WTC11 (cell line): ENCODE measurements around the gene PTPRG. TPM values are rescaled to one million over a fixed set of nuclear protein-coding genes. Genes with fewer than 3 reads are reported as not detected.

Experiments
- ATAC-seq: fragments of 200-7000 bp; cut with Tn5 transposase; 2 replicates; pipeline ENCODE4 v1.10.0; 2021; ENCODE audit warnings: mild to moderate bottlenecking, moderate library complexity
- CTCF ChIA-PET: fragments of 300-600 bp; sonication (Branson Sonifier 250); formaldehyde crosslinking; loops from one replicate; lab custom pipeline; 2021; ENCODE audit warnings: antibody characterized with exemption; lab: Charles Lee
- POLR2A ChIA-PET: fragments of 350-600 bp; sonication (Branson Sonifier 250); formaldehyde crosslinking; loops from one replicate; lab custom pipeline; 2021; ENCODE audit warnings: antibody characterized with exemption; lab: Charles Lee
- DNase-seq: peaks from one replicate; pipeline ENCODE4 v3.0.0; 2021; ENCODE audit warnings: low spot score
- H3K27ac Mint-ChIP-seq: 2 replicates; pipeline ENCODE4 v1.8.0; 2021; ENCODE audit warnings: mixed read lengths
- H3K27me3 Mint-ChIP-seq: 2 replicates; pipeline ENCODE4 v1.8.0; 2021; ENCODE audit warnings: low read depth, mild to moderate bottlenecking, moderate library complexity, mixed read lengths
- H3K36me3 Mint-ChIP-seq: 2 replicates; pipeline ENCODE4 v1.8.0; 2021; ENCODE audit warnings: mixed read lengths
- H3K4me1 Mint-ChIP-seq: 2 replicates; pipeline ENCODE4 v1.8.0; 2022; ENCODE audit warnings: mixed read lengths
- H3K4me3 Mint-ChIP-seq: 2 replicates; pipeline ENCODE4 v1.8.0; 2021; ENCODE audit warnings: mild to moderate bottlenecking, moderate library complexity, mixed read lengths
- H3K9me3 Mint-ChIP-seq: 2 replicates; pipeline ENCODE4 v1.8.0; 2021; ENCODE audit warnings: mixed read lengths
- FOXJ3 ChIP-seq: sonication (generic); formaldehyde crosslinking; IDR thresholded peaks from 2 replicates; pipeline ENCODE4 v1.9.0; 2021; ENCODE audit warnings: missing genetic modification reagents, mild to moderate bottlenecking, borderline replicate concordance
- FOXP1 ChIP-seq: sonication (generic); formaldehyde crosslinking; IDR thresholded peaks from 2 replicates; pipeline ENCODE4 v1.8.0; 2022; ENCODE audit warnings: missing genetic modification reagents, mild to moderate bottlenecking, moderate library complexity, borderline replicate concordance
- GRHL2 ChIP-seq: fragments of 250-450 bp; sonication (Bioruptor Pico); IDR thresholded peaks from 2 replicates; pipeline ENCODE4 v1.8.0; 2022; ENCODE audit warnings: mild to moderate bottlenecking, moderate library complexity; ENCODE audit not compliant: insufficient replicate concordance, severe bottlenecking
- HMGA2 ChIP-seq: fragments of 250-450 bp; sonication (Bioruptor Pico); IDR thresholded peaks from 2 replicates; pipeline ENCODE4 v1.4.0; 2021; ENCODE audit warnings: mild to moderate bottlenecking, moderate library complexity
- JAZF1 ChIP-seq: fragments of 250-450 bp; sonication (Bioruptor Pico); IDR thresholded peaks from 2 replicates; pipeline ENCODE4 v1.9.0; 2021; ENCODE audit warnings: moderate library complexity, mild to moderate bottlenecking, inconsistent platforms
- MXD4 ChIP-seq: fragments of 250-450 bp; sonication (Bioruptor Pico); IDR thresholded peaks from 2 replicates; pipeline ENCODE4 v1.8.0; 2021; ENCODE audit warnings: mild to moderate bottlenecking, moderate library complexity, borderline replicate concordance
- MYBL2 ChIP-seq: sonication (generic); formaldehyde crosslinking; IDR thresholded peaks from 2 replicates; pipeline ENCODE4 v1.8.1; 2023; ENCODE audit warnings: mild to moderate bottlenecking, moderate library complexity, missing genetic modification reagents
- NR1H2 ChIP-seq: sonication (generic); formaldehyde crosslinking; IDR thresholded peaks from 2 replicates; pipeline ENCODE4 v1.9.0; 2021; ENCODE audit warnings: mild to moderate bottlenecking, moderate library complexity, missing genetic modification reagents
- NR2C2 ChIP-seq: sonication (generic); formaldehyde crosslinking; IDR thresholded peaks from 2 replicates; pipeline ENCODE4 v1.8.0; 2022; ENCODE audit warnings: mild to moderate bottlenecking, missing genetic modification reagents
- RELA ChIP-seq: sonication (generic); formaldehyde crosslinking; IDR thresholded peaks from 2 replicates; pipeline ENCODE4 v1.8.1; 2022; ENCODE audit warnings: missing genetic modification reagents, mild to moderate bottlenecking, borderline replicate concordance
- SMAD3 ChIP-seq: sonication (generic); formaldehyde crosslinking; IDR thresholded peaks from 2 replicates; pipeline ENCODE4 v1.8.0; 2022; ENCODE audit warnings: missing genetic modification reagents, mild to moderate bottlenecking, borderline replicate concordance
- SOX15 ChIP-seq: fragments of 250-450 bp; sonication (Bioruptor Pico); IDR thresholded peaks from 2 replicates; pipeline ENCODE4 v1.9.0; 2021; ENCODE audit warnings: mild to moderate bottlenecking
- SP1 ChIP-seq: sonication (generic); formaldehyde crosslinking; conservative IDR thresholded peaks from 2 replicates; pipeline ENCODE4 v1.8.1; 2022; ENCODE audit warnings: missing genetic modification reagents
- TCF7 ChIP-seq: sonication (generic); formaldehyde crosslinking; IDR thresholded peaks from 2 replicates; pipeline ENCODE4 v1.8.0; 2022; ENCODE audit warnings: mild to moderate bottlenecking, low read depth, missing genetic modification reagents, moderate library complexity
- TEAD1 ChIP-seq: sonication (generic); formaldehyde crosslinking; IDR thresholded peaks from 2 replicates; pipeline ENCODE4 v1.8.0; 2022; ENCODE audit warnings: mild to moderate bottlenecking, missing genetic modification reagents
- ZBTB21 ChIP-seq: sonication (generic); formaldehyde crosslinking; IDR thresholded peaks from 2 replicates; pipeline ENCODE4 v1.8.1; 2023; ENCODE audit warnings: mild to moderate bottlenecking, missing genetic modification reagents, borderline replicate concordance
- ZNF263 ChIP-seq: sonication (generic); formaldehyde crosslinking; IDR thresholded peaks from 2 replicates; pipeline ENCODE4 v1.8.1; 2022; ENCODE audit warnings: low read depth, mild to moderate bottlenecking, moderate library complexity, missing genetic modification reagents
- ZNF396 ChIP-seq: fragments of 250-450 bp; sonication (Bioruptor Pico); IDR thresholded peaks from 2 replicates; pipeline ENCODE4 v1.8.0; 2021; ENCODE audit warnings: mild to moderate bottlenecking, moderate library complexity, borderline replicate concordance
- ZNF416 ChIP-seq: fragments of 250-450 bp; sonication (Bioruptor Pico); IDR thresholded peaks from 2 replicates; pipeline ENCODE4 v1.9.0; 2021; ENCODE audit warnings: mild to moderate bottlenecking, inconsistent platforms
- ZNF423 ChIP-seq: fragments of 250-450 bp; sonication (Bioruptor Pico); IDR thresholded peaks from 2 replicates; pipeline ENCODE4 v2.1.2; 2022; ENCODE audit warnings: mild to moderate bottlenecking, moderate library complexity
- total RNA-seq: library from RNA; stranded (reverse); gene quantifications from 3 replicates; pipeline ENCODE4 v1.2.3, GENCODE V29; 2021
- TF ChIP-seq, protein P1 (sequence below): sonication (generic); formaldehyde crosslinking; IDR thresholded peaks from 2 replicates; pipeline ENCODE4 v1.8.1; 2022; ENCODE audit warnings: mild to moderate bottlenecking, missing genetic modification reagents, moderate library complexity, borderline replicate concordance
- TF ChIP-seq, protein P2 (sequence below): sonication (generic); formaldehyde crosslinking; IDR thresholded peaks from 2 replicates; pipeline ENCODE4 v1.8.0; 2023; ENCODE audit warnings: missing genetic modification reagents
- TF ChIP-seq, protein P3 (sequence below): sonication (generic); formaldehyde crosslinking; IDR thresholded peaks from 2 replicates; pipeline ENCODE4 v1.8.1; 2023; ENCODE audit warnings: mild to moderate bottlenecking, missing genetic modification reagents
- TF ChIP-seq, protein P4 (sequence below): sonication (generic); formaldehyde crosslinking; IDR thresholded peaks from 2 replicates; pipeline ENCODE4 v1.8.0; 2022; ENCODE audit warnings: mild to moderate bottlenecking, missing genetic modification reagents
- TF ChIP-seq, protein P5 (sequence below): sonication (generic); formaldehyde crosslinking; IDR thresholded peaks from 2 replicates; pipeline ENCODE4 v1.8.1; 2023; ENCODE audit warnings: mild to moderate bottlenecking, missing genetic modification reagents

PTPRG gene
- total RNA-seq, 1 experiment from 2014 or later, result 106 TPM

DNA sequence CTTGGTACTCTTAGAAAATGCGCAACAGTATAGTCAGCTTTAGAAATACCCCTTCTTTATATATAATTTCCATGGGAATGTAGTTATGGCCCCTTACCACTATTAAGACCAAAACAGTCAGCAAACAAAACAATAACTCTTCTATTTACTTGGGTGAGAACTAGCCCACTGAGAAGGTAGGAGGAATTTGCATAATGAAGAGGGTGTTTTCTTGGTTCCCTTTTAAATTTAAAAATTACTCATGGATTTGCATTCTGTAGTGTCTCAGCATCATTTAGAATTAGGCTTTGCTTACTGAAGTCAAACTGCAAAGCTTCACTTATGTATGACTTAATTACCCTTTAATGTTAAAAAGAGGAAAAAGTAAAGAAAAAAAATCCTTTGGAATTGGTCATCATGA lies 350.8 kb downstream of the PTPRG start:
- CTCF ChIA-PET, result interaction anchor here (0.8 to 1.5 kb wide), 2 partner anchors 25 to 41 kb away, joined by 3 to 4 read pairs; no protein-coding TSS in a partner anchor
- POLR2A ChIA-PET, result no interaction called here
- H3K4me1 Mint-ChIP-seq, result peaks cover 84% of the 10 kb centered on the region

DNA sequence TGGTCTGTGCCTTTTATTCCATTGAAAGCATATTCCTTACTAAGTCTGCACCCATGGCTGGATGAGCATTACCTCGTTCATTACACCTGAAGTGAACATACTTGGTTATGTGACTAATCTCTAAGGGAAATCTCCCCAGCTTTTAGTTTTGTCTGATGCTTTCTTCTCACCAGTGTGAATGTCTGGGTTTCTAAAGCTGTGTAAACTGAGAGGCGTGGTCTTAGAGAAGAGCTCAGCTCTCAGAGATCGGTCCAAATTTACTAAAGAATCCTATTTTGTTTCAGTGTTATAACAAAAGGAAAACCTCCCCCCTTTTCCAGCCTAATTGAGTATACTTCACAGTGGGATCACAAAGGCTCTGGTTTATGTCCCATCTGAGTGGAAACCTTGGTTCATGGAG lies 352.3 kb downstream of the PTPRG start:
- Mint-ChIP-seq H3K27me3 (no peaks in the 10 kb centered on the region), H3K4me1 (peaks cover 88% of the 10 kb centered on the region), H3K4me3 (no peak overlapping the region), H3K9me3 (no peaks in the 10 kb centered on the region), H3K27ac (no peak overlapping the region), H3K36me3 (no peaks in the 10 kb centered on the region)
- ATAC-seq, result no peak
- DNase-seq, result no peak
- ChIA-PET POLR2A (interaction anchor here (1.1 kb wide), 1 partner anchor 9 kb away, joined by 3 read pairs; no protein-coding TSS in a partner anchor), CTCF (interaction anchor here (2.0 kb wide), 1 partner anchor 22 kb away, joined by 12 read pairs; no protein-coding TSS in a partner anchor)
- no peak for TF ChIP-seq NR2C2
- no peak for TF ChIP-seq ZNF396 (CRISPR knock-in tag)
- TF ChIP-seq ZBTB21 (CRISPR knock-in tag), result no peak
- TF ChIP-seq TCF7 (CRISPR knock-in tag), result no peak
- TF ChIP-seq SP1 (CRISPR knock-in tag), result no peak
- TF ChIP-seq, protein P1, sequence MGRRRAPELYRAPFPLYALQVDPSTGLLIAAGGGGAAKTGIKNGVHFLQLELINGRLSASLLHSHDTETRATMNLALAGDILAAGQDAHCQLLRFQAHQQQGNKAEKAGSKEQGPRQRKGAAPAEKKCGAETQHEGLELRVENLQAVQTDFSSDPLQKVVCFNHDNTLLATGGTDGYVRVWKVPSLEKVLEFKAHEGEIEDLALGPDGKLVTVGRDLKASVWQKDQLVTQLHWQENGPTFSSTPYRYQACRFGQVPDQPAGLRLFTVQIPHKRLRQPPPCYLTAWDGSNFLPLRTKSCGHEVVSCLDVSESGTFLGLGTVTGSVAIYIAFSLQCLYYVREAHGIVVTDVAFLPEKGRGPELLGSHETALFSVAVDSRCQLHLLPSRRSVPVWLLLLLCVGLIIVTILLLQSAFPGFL (CRISPR knock-in tag), result no peak
- no peak for TF ChIP-seq MYBL2 (CRISPR knock-in tag)
- TF ChIP-seq FOXP1 (CRISPR knock-in tag), result no peak
- no peak for TF ChIP-seq TEAD1 (CRISPR knock-in tag)
- no peak for TF ChIP-seq ZNF263
- TF ChIP-seq, protein P2, sequence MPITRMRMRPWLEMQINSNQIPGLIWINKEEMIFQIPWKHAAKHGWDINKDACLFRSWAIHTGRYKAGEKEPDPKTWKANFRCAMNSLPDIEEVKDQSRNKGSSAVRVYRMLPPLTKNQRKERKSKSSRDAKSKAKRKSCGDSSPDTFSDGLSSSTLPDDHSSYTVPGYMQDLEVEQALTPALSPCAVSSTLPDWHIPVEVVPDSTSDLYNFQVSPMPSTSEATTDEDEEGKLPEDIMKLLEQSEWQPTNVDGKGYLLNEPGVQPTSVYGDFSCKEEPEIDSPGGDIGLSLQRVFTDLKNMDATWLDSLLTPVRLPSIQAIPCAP (CRISPR knock-in tag), result no peak
- TF ChIP-seq, protein P3, sequence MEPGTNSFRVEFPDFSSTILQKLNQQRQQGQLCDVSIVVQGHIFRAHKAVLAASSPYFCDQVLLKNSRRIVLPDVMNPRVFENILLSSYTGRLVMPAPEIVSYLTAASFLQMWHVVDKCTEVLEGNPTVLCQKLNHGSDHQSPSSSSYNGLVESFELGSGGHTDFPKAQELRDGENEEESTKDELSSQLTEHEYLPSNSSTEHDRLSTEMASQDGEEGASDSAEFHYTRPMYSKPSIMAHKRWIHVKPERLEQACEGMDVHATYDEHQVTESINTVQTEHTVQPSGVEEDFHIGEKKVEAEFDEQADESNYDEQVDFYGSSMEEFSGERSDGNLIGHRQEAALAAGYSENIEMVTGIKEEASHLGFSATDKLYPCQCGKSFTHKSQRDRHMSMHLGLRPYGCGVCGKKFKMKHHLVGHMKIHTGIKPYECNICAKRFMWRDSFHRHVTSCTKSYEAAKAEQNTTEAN (CRISPR knock-in tag), result no peak
- TF ChIP-seq, protein P4, sequence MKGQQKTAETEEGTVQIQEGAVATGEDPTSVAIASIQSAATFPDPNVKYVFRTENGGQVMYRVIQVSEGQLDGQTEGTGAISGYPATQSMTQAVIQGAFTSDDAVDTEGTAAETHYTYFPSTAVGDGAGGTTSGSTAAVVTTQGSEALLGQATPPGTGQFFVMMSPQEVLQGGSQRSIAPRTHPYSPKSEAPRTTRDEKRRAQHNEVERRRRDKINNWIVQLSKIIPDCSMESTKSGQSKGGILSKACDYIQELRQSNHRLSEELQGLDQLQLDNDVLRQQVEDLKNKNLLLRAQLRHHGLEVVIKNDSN (CRISPR knock-in tag), result no peak
- no peak for TF ChIP-seq FOXJ3 (CRISPR knock-in tag)
- no peak for TF ChIP-seq MXD4 (CRISPR knock-in tag)
- no peak for TF ChIP-seq RELA (CRISPR knock-in tag)
- TF ChIP-seq, protein P5, sequence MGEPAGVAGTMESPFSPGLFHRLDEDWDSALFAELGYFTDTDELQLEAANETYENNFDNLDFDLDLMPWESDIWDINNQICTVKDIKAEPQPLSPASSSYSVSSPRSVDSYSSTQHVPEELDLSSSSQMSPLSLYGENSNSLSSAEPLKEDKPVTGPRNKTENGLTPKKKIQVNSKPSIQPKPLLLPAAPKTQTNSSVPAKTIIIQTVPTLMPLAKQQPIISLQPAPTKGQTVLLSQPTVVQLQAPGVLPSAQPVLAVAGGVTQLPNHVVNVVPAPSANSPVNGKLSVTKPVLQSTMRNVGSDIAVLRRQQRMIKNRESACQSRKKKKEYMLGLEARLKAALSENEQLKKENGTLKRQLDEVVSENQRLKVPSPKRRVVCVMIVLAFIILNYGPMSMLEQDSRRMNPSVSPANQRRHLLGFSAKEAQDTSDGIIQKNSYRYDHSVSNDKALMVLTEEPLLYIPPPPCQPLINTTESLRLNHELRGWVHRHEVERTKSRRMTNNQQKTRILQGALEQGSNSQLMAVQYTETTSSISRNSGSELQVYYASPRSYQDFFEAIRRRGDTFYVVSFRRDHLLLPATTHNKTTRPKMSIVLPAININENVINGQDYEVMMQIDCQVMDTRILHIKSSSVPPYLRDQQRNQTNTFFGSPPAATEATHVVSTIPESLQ (CRISPR knock-in tag), result no peak
- no peak for TF ChIP-seq ZNF423 (CRISPR knock-in tag)
- TF ChIP-seq HMGA2 (CRISPR knock-in tag), result no peak
- TF ChIP-seq JAZF1, result no peak

More for the DNA sequence above, 350.8 kb downstream of the PTPRG start:
- TF ChIP-seq MXD4 (CRISPR knock-in tag) (no peak), NR1H2 (CRISPR knock-in tag) (no peak), FOXP1 (CRISPR knock-in tag) (no peak), ZNF416 (CRISPR knock-in tag) (no peak), GRHL2 (CRISPR knock-in tag) (no peak), JAZF1 (no peak), SMAD3 (no peak), SOX15 (CRISPR knock-in tag) (no peak)
- TF ChIP-seq, protein P4 (CRISPR knock-in tag), result no peak
- H3K27ac Mint-ChIP-seq, result peak overlapping the region; percentile 17; the same call in 1 of the 2 replicates
- H3K27me3 Mint-ChIP-seq, result no peaks in the 10 kb centered on the region
- no peaks in the 10 kb centered on the region for H3K36me3 Mint-ChIP-seq
- H3K4me3 Mint-ChIP-seq, result peak overlapping the region; percentile 24; the same call in 1 of the 2 replicates
- H3K9me3 Mint-ChIP-seq, result no peaks in the 10 kb centered on the region
- ATAC-seq, result no peak
- DNase-seq, result no peak
